ENCODE data around the gene LRRC72. TPM values are rescaled to one million over a fixed set of nuclear protein-coding genes. Genes with fewer than 3 reads are reported as not detected.

The LRRC72 gene
- not detected in 2 replicates for total RNA-seq (2013; cell fraction: nucleolus; rRNA removed)
- total RNA-seq (2014; rRNA removed) = not detected in 2 replicates
- not detected in 2 replicates for total RNA-seq (2014; rRNA removed; fragmentation: Illumina TruSeq; extraction: Trizol)
- not detected in 2 replicates for total RNA-seq (2021)
- polyA plus RNA-seq (2011; ENCODE audit: low read depth) = not detected
- polyA plus RNA-seq (2011; rRNA removed) = not detected in 2 replicates
- polyA plus RNA-seq (2011; cell fraction: cytosol; rRNA removed) = not detected in 2 replicates
- polyA plus RNA-seq (2011; cell fraction: nucleus; rRNA removed) = not detected in 2 replicates
- polyA plus RNA-seq (2012) = not detected in 2 replicates
- polyA plus RNA-seq (2014; fragmentation: Illumina TruSeq; extraction: Trizol) = not detected in 2 replicates
- not detected for polyA plus RNA-seq (2014; fragmentation: Nextera tagmentation; extraction: Ambion mirVana)
- polyA plus RNA-seq (2014; rRNA removed) = not detected in 2 replicates
- polyA plus RNA-seq (2016; fragmentation: Nextera tagmentation; extraction: Ambion mirVana) = not detected
- polyA minus RNA-seq (2011; rRNA and poly(A)+ RNA removed) = not detected in 2 replicates
- not detected in 2 replicates for polyA minus RNA-seq (2011; cell fraction: cytosol; rRNA and poly(A)+ RNA removed)
- not detected in 2 replicates for polyA minus RNA-seq (2011; cell fraction: nucleus; rRNA and poly(A)+ RNA removed)
- percentile 2 among the genes with signal in this experiment for Bru-seq, nascent RNA
- percentile 2 among the genes with signal in this experiment for BruChase-seq, experiment 1, labeled RNA remaining after a 6-hour chase
- BruChase-seq, experiment 2, labeled RNA remaining after a 2-hour chase = not detected
- long read RNA-seq, experiment 1 = 0 reads
- long read RNA-seq, experiment 2 = 0 reads

DNA sequence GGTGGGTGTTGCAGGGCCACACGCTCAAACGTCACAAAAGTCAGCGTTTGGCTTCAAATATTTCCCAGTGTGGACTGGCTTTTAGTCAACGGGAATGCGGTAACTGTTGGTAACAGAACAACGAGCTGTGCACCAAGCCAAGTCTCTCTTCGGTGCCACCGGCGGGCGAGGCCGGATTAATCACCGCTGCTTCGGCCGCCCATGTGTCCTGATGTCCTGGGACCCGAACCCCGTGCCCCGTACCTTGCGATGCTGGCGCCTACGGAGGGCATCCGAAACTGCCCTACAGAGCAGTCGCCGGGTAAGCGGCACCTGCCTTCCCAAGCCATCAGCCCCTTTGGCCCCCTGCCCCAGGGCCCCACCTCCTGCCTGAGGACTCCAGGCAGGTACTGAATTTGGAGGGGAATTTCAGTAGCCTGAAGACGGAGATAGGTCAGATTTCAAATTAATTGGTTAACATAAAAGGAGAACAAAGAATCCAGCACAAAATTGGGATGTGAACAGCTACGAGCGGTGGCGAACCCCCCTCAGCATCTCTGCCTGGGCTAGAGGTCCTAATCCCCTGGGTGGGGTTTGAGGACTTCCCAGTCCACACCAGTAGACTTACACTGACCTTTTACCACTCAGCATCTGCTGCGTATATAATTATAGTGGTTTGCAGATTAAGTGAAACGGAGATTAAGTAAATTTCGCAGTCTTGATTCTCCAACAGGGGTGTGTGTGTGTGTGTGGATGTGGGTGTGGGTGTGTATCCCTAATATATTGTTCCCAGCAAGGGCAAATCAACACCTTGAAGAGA is at the start of gene LRRC72:
LRRC72 (plus strand) TSS at position 84 of the 799 bp plus-strand sequence; CDS start at position 212, 128 bp downstream.
- intact Hi-C loops (cut with micrococcal nuclease; ENCODE audit: unreplicated experiment) = no loop called here
- no peaks in the 10 kb centered on the region for H3K36me3 ChIP-seq (ENCODE audit: control insufficient read depth in 2 of 2, insufficient read depth in 2 of 2, low read length in 1 of 2)

More for the DNA sequence above, at the start of gene LRRC72:
- CTCF ChIA-PET = no interaction called here
- in situ Hi-C loops (cut with MboI) = no loop called here
- no peak within 1 kb of the TSS for H3K4me2 ChIP-seq (ENCODE audit: control insufficient read depth, insufficient read depth)
- H2AFZ ChIP-seq (ENCODE audit: control insufficient read depth, low read depth, low read length) = no peak within 1 kb of the TSS
- POLR2A ChIA-PET = no interaction called here
- 71% methylated on average over 31 of the region's 31 CpGs for WGBS (ENCODE audit: insufficient coverage, insufficient replicate concordance, low lambda C conversion rate, missing lambda C conversion rate)
- H3K4me1 ChIP-seq (ENCODE audit: control insufficient read depth, insufficient read depth, low read length) = no peaks in the 10 kb centered on the region
- H3K9me3 ChIP-seq (replicated peaks; ENCODE audit: control insufficient read depth, insufficient read depth, low read length) = no peaks in the 10 kb centered on the region
- no TSS peak for BruUV-seq (replicated peaks)
- FAIRE-seq (no peak), DNase-seq (ENCODE audit: low read depth, low spot score) (no peak), ATAC-seq (no peak)
- SMC1A ChIA-PET (ENCODE audit: uncharacterized antibody, unreplicated experiment) = no interaction called here
- no peaks in the 10 kb centered on the region for H3K79me2 ChIP-seq (ENCODE audit: control insufficient read depth, insufficient read depth, low read length)
- H3K4me3 ChIP-seq = no peak within 1 kb of the TSS
- TF ChIP-seq E2F8 (IDR thresholded peaks at IDR 0.05; ENCODE audit: low read depth, partially characterized antibody) (no peak), ZZZ3 (IDR thresholded peaks at IDR 0.05; ENCODE audit: control insufficient read depth, insufficient read length, low read depth) (no peak), MYC (IDR thresholded peaks at IDR 0.05; ENCODE audit: insufficient read depth, insufficient read length, insufficient replicate concordance, low read length, severe bottlenecking) (no peak), SMAD1 (IDR thresholded peaks at IDR 0.05; ENCODE audit: low read depth, partially characterized antibody) (no peak), SMARCA5 (IDR thresholded peaks at IDR 0.05) (no peak)
- no peak within 1 kb of the TSS for H3K27ac ChIP-seq (ENCODE audit: control insufficient read depth, insufficient read depth)
- RAD21 ChIA-PET (ENCODE audit: unreplicated experiment) = no interaction called here
- no peak within 1 kb of the TSS for H3K9ac ChIP-seq (ENCODE audit: control insufficient read depth, insufficient read depth, low read length)
- H3K27me3 ChIP-seq (replicated peaks in 1 of 2; ENCODE audit: control insufficient read depth in 2 of 2, insufficient read depth in 2 of 2, low read length in 1 of 2) = no peaks in the 10 kb centered on the region; a peak in 1 of 4 replicates
- no peaks in the 10 kb centered on the region for H4K20me1 ChIP-seq (ENCODE audit: control insufficient read depth, insufficient read depth)
